H9 (cell line): ENCODE measurements around the gene TADA2A. TPM values are rescaled to one million over a fixed set of nuclear protein-coding genes. Genes with fewer than 3 reads are reported as not detected.

Source experiments
- DNase-seq: peaks from one replicate; pipeline ENCODE4 v3.0.0-alpha.2; 2017
- H2AFZ ChIP-seq: one replicate; pipeline ENCODE4 v1.6.1; 2013; ENCODE audit warnings: mild to moderate bottlenecking, low read length, control low read depth, moderate library complexity
- H2AK5ac ChIP-seq: 2 replicates; pipeline ENCODE4 v1.6.1; 2013; ENCODE audit warnings: low read length, control low read depth, mixed read lengths; ENCODE audit not compliant: insufficient read length
- H2BK120ac ChIP-seq: one replicate; pipeline ENCODE4 v1.6.1; 2013; ENCODE audit warnings: low read depth, mild to moderate bottlenecking, low read length, control low read depth, inconsistent platforms; ENCODE audit not compliant: poor library complexity, severe bottlenecking
- H2BK12ac ChIP-seq: 2 replicates; pipeline ENCODE4 v1.6.1; 2013; ENCODE audit warnings: low read length, control low read depth, mixed read lengths, low read depth; ENCODE audit not compliant: insufficient read length
- H2BK15ac ChIP-seq: 2 replicates; pipeline ENCODE4 v1.6.1; 2013; ENCODE audit warnings: low read depth, low read length, control low read depth
- H2BK20ac ChIP-seq: one replicate; pipeline ENCODE4 v1.6.1; 2013; ENCODE audit warnings: low read depth, mild to moderate bottlenecking, low read length, control low read depth, inconsistent platforms; ENCODE audit not compliant: poor library complexity, severe bottlenecking
- H2BK5ac ChIP-seq: 2 replicates; pipeline ENCODE4 v1.6.1; 2013; ENCODE audit warnings: low read length, control low read depth, mixed read lengths; ENCODE audit not compliant: insufficient read length
- H3K14ac ChIP-seq: 2 replicates; pipeline ENCODE4 v1.6.1; 2013; ENCODE audit warnings: low read length, control low read depth; ENCODE audit not compliant: insufficient read depth
- H3K18ac ChIP-seq: 2 replicates; pipeline ENCODE4 v1.6.1; 2013; ENCODE audit warnings: low read depth, mild to moderate bottlenecking, mixed read lengths, low read length, control low read depth; ENCODE audit not compliant: insufficient read length
- H3K23ac ChIP-seq: 2 replicates; pipeline ENCODE4 v1.6.1; 2013; ENCODE audit warnings: low read length, control low read depth, mixed read lengths, low read depth; ENCODE audit not compliant: insufficient read length
- H3K23me2 ChIP-seq: 2 replicates; pipeline ENCODE4 v1.6.1; 2013; ENCODE audit warnings: low read depth, mild to moderate bottlenecking, mixed read lengths, low read length, control low read depth; ENCODE audit not compliant: insufficient read length, poor library complexity, severe bottlenecking
- H3K27ac ChIP-seq: 2 replicates; pipeline ENCODE4 v1.5.1; 2013; ENCODE audit warnings: low read length, control low read depth, mixed read lengths, low read depth; ENCODE audit not compliant: insufficient read length
- H3K27me3 ChIP-seq: 2 replicates; pipeline ENCODE4 v1.6.1; 2013; ENCODE audit warnings: low read length, control low read depth, inconsistent platforms; ENCODE audit not compliant: insufficient read depth
- H3K4ac ChIP-seq: 2 replicates; pipeline ENCODE4 v1.6.1; 2013; ENCODE audit warnings: low read depth, mild to moderate bottlenecking, control low read depth, inconsistent platforms, low read length, moderate library complexity
- H3K4me1 ChIP-seq: 2 replicates; pipeline ENCODE4 v1.6.1; 2013; ENCODE audit warnings: low read length, control low read depth, inconsistent platforms; ENCODE audit not compliant: insufficient read depth
- H3K4me2 ChIP-seq: 2 replicates; pipeline ENCODE4 v1.6.1; 2013; ENCODE audit warnings: low read length, control low read depth, mixed read lengths; ENCODE audit not compliant: insufficient read length, insufficient read depth
- H3K56ac ChIP-seq: 2 replicates; pipeline ENCODE4 v1.6.1; 2013; ENCODE audit warnings: low read depth, mild to moderate bottlenecking, mixed read lengths, low read length, control low read depth; ENCODE audit not compliant: insufficient read length
- H3K79me1 ChIP-seq: 2 replicates; pipeline ENCODE4 v1.6.1; 2013; ENCODE audit warnings: low read depth, mild to moderate bottlenecking, moderate library complexity, low read length, control low read depth, inconsistent platforms; ENCODE audit not compliant: insufficient read depth, poor library complexity, severe bottlenecking
- H3K79me2 ChIP-seq: 2 replicates; pipeline ENCODE4 v1.6.1; 2013; ENCODE audit warnings: low read length, control low read depth, inconsistent platforms; ENCODE audit not compliant: insufficient read depth
- H3K9ac ChIP-seq: 2 replicates; pipeline ENCODE4 v1.6.1; 2013; ENCODE audit warnings: low read length, control low read depth, mixed read lengths; ENCODE audit not compliant: insufficient read length; ENCODE audit errors: extremely low read depth
- H3K9me3 ChIP-seq: one replicate; pipeline ENCODE4 v1.6.1; 2013; ENCODE audit warnings: low read depth, low read length, inconsistent platforms; ENCODE audit not compliant: control insufficient read depth
- H3T11ph ChIP-seq: one replicate; pipeline ENCODE4 v1.6.1; 2013; ENCODE audit warnings: mild to moderate bottlenecking, low read length, control low read depth, inconsistent platforms
- H4K20me1 ChIP-seq: one replicate; pipeline ENCODE4 v1.6.1; 2013; ENCODE audit not compliant: control insufficient read depth, insufficient read length, insufficient read depth
- H4K5ac ChIP-seq: 2 replicates; pipeline ENCODE4 v1.6.1; 2013; ENCODE audit warnings: low read depth, mild to moderate bottlenecking, mixed read lengths, low read length, control low read depth; ENCODE audit not compliant: insufficient read length
- H4K8ac ChIP-seq: replicated peaks from 2 replicates; pipeline ENCODE4 v1.6.1; 2013; ENCODE audit warnings: low read length, control low read depth, mixed read lengths, low read depth; ENCODE audit not compliant: insufficient read length
- H4K91ac ChIP-seq: 2 replicates; pipeline ENCODE4 v1.6.1; 2013; ENCODE audit warnings: low read depth, mild to moderate bottlenecking, moderate library complexity, mixed read lengths, low read length, control low read depth; ENCODE audit not compliant: insufficient read length
- H3K27ac Mint-ChIP-seq, 3 experiments: 2 replicates in 2 of 3; 3 replicates in 1 of 3; pipeline ENCODE4 v1.8.0; 2020 to 2021; ENCODE audit warnings: mixed read lengths in 3 of 3, mild to moderate bottlenecking in 1 of 3, moderate library complexity in 1 of 3
- H3K27me3 Mint-ChIP-seq: 2 replicates; pipeline ENCODE4 v1.8.0; 2021; ENCODE audit warnings: low read depth, mild to moderate bottlenecking, moderate library complexity, mixed read lengths
- H3K36me3 Mint-ChIP-seq, 3 experiments: 2 replicates in 2 of 3; 3 replicates in 1 of 3; pipeline ENCODE4 v1.8.0; 2020 to 2021; ENCODE audit warnings: low read depth in 3 of 3, mixed read lengths in 3 of 3; ENCODE audit not compliant: insufficient read depth in 1 of 3
- H3K4me1 Mint-ChIP-seq, 2 experiments: 2 replicates each; pipeline ENCODE4 v1.8.0; 2020; ENCODE audit warnings: mixed read lengths in 2 of 2
- H3K4me3 Mint-ChIP-seq, 2 experiments: 2 replicates in 1 of 2; 3 replicates in 1 of 2; pipeline ENCODE4 v1.8.0; 2020 to 2021; ENCODE audit warnings: mild to moderate bottlenecking in 2 of 2, mixed read lengths in 2 of 2, moderate library complexity in 1 of 2
- H3K9me3 Mint-ChIP-seq, 2 experiments: 2 replicates in 1 of 2; 3 replicates in 1 of 2; pipeline ENCODE4 v1.8.0; 2020; ENCODE audit warnings: mild to moderate bottlenecking in 2 of 2, mixed read lengths in 2 of 2, moderate library complexity in 1 of 2
- WGBS: extraction: QIAGEN DNeasy Blood & Tissue Kit; methylation state at CpG from one replicate; pipeline ENCODE4 v1.1.7; 2013; ENCODE audit warnings: missing lambda C conversion rate, low lambda C conversion rate, mixed read lengths; ENCODE audit not compliant: insufficient read length; ENCODE audit errors: extremely low coverage; 5-methylcytosine and 5-hydroxymethylcytosine counted together
- total RNA-seq: library from RNA; stranded (reverse); gene quantifications from 2 replicates; pipeline ENCODE4 v1.2.1, GENCODE V29; 2021
- TF ChIP-seq, protein P1 (sequence below): fragments of 200-600 bp; sonication (generic); conservative IDR thresholded peaks from 3 replicates; pipeline ENCODE4 v1.8.0; 2021; ENCODE audit warnings: antibody characterized with exemption, mild to moderate bottlenecking

TADA2A gene
- total RNA-seq, 1 experiment from 2014 or later = 20.9 TPM

DNA sequence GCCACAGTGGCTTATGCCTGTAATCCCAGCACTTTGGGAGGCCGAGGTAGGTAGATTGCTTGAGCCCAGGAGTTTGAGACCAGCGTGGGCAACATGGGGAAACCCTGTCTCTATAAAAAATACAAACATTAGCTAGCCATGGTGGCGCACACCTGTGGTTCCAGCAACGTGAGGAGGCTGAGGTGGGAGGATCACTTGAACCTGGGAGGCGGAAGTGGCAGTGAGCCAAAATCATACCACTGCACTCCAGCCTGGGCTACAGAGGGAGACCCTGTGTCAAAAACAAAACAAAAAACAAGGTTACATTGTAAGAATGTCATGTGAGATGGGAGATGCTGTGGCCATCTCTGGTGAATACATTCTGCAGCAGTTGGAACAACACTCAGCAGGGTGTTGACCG, 96.5 kb downstream of the TADA2A start:
- peaks cover 4% of the 10 kb centered on the region; the same call in 1 of the 2 replicates for H3K79me2 ChIP-seq
- H2BK20ac ChIP-seq = no peak overlapping the region
- no peak overlapping the region for H2BK5ac ChIP-seq
- H2BK12ac ChIP-seq = no peak overlapping the region
- H4K91ac ChIP-seq = no peak overlapping the region
- H3K18ac ChIP-seq = no peak overlapping the region
- H2BK120ac ChIP-seq = no peak overlapping the region
- peaks cover 2% of the 10 kb centered on the region for H4K20me1 ChIP-seq
- no peak overlapping the region for H4K8ac ChIP-seq
- no peak overlapping the region for H3K56ac ChIP-seq
- H2BK15ac ChIP-seq = no peak overlapping the region
- H3T11ph ChIP-seq = no peak overlapping the region
- no peak overlapping the region for H3K4me3 Mint-ChIP-seq
- no peak for DNase-seq
- no peak overlapping the region for H3K14ac ChIP-seq
- H3K4me1 Mint-ChIP-seq = peaks cover 25 to 32% of the 10 kb centered on the region in 2 experiments
- TF ChIP-seq, protein P1, sequence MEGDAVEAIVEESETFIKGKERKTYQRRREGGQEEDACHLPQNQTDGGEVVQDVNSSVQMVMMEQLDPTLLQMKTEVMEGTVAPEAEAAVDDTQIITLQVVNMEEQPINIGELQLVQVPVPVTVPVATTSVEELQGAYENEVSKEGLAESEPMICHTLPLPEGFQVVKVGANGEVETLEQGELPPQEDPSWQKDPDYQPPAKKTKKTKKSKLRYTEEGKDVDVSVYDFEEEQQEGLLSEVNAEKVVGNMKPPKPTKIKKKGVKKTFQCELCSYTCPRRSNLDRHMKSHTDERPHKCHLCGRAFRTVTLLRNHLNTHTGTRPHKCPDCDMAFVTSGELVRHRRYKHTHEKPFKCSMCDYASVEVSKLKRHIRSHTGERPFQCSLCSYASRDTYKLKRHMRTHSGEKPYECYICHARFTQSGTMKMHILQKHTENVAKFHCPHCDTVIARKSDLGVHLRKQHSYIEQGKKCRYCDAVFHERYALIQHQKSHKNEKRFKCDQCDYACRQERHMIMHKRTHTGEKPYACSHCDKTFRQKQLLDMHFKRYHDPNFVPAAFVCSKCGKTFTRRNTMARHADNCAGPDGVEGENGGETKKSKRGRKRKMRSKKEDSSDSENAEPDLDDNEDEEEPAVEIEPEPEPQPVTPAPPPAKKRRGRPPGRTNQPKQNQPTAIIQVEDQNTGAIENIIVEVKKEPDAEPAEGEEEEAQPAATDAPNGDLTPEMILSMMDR = no peak
- no peak overlapping the region for H3K23ac ChIP-seq
- no peak overlapping the region for H3K9ac ChIP-seq
- H3K27me3 Mint-ChIP-seq = no peaks in the 10 kb centered on the region
- no peak overlapping the region for H2AK5ac ChIP-seq
- H3K79me1 ChIP-seq = no peaks in the 10 kb centered on the region
- H3K27me3 ChIP-seq = no peaks in the 10 kb centered on the region
- no peak overlapping the region for H4K5ac ChIP-seq
- H3K23me2 ChIP-seq = no peaks in the 10 kb centered on the region
- no peaks in the 10 kb centered on the region; the same call in 1 of the 2 replicates for H3K4me1 ChIP-seq
- no peaks in the 10 kb centered on the region for H3K9me3 ChIP-seq
- H3K27ac Mint-ChIP-seq = peak overlapping the region in 1 of 3 experiments; percentile 75; a peak in 2 of 7 replicates
- H3K27ac ChIP-seq = no peak overlapping the region
- no peaks in the 10 kb centered on the region for H3K9me3 Mint-ChIP-seq
- no peak overlapping the region for H3K4me2 ChIP-seq
- H3K4ac ChIP-seq = no peak overlapping the region
- no peak overlapping the region for H2AFZ ChIP-seq
- WGBS = no CpG with 5 or more reads among the region's 6 CpGs
- peaks cover 0 to 2% (median 0%) of the 10 kb centered on the region in 3 experiments; a peak in 1 of 7 replicates for H3K36me3 Mint-ChIP-seq
